Natural killer cell (primary cell): Measurements from ENCODE around the gene SNCG. TPM values are rescaled to one million over a fixed set of nuclear protein-coding genes. Genes with fewer than 3 reads are reported as not detected.

Experiments used
- ATAC-seq, 3 donors: fragments of 150-1000 bp in 2 of 3; fragments of 200-7000 bp in 1 of 3; cut with Tn5 transposase; 1 replicate in 1 of 3; 2 replicates in 2 of 3; pipeline ENCODE4 v1.10.0; 2021; ENCODE audit warnings: mild to moderate bottlenecking in 2 of 3, moderate library complexity in 2 of 3
- DNase-seq, 2 donors: peaks; one replicate each; pipeline versions ENCODE4 v3.0.0 to v3.0.0-alpha.2; 2013 to 2021; ENCODE audit warnings: mixed read lengths in 1 of 2
- H3K27ac ChIP-seq: one replicate; pipeline ENCODE4 v1.5.1; 2013; ENCODE audit warnings: mild to moderate bottlenecking, low read length
- H3K27me3 ChIP-seq: one replicate; pipeline ENCODE4 v1.6.1; 2013; ENCODE audit warnings: low read length; ENCODE audit not compliant: control insufficient read depth, insufficient read depth
- H3K36me3 ChIP-seq: one replicate; pipeline ENCODE4 v1.6.1; 2013; ENCODE audit warnings: low read length; ENCODE audit not compliant: control insufficient read depth, insufficient read depth
- H3K4me1 ChIP-seq: one replicate; pipeline ENCODE4 v1.6.1; 2013; ENCODE audit warnings: low read length; ENCODE audit not compliant: control insufficient read depth, insufficient read depth
- H3K4me3 ChIP-seq: one replicate; pipeline ENCODE4 v1.5.1; 2013; ENCODE audit warnings: low read length
- H3K9me3 ChIP-seq: one replicate; pipeline ENCODE4 v1.6.1; 2013; ENCODE audit warnings: low read length; ENCODE audit not compliant: control insufficient read depth, insufficient read depth
- H3K27ac Mint-ChIP-seq, 2 donors: one replicate each; pipeline ENCODE4 v1.8.0; 2022; ENCODE audit warnings: mild to moderate bottlenecking in 2 of 2, mixed read lengths in 2 of 2, moderate library complexity in 1 of 2
- H3K27me3 Mint-ChIP-seq, 2 donors: one replicate each; pipeline ENCODE4 v1.8.0; 2022; ENCODE audit warnings: low read depth in 2 of 2, mixed read lengths in 2 of 2
- H3K36me3 Mint-ChIP-seq: one replicate; pipeline ENCODE4 v1.8.0; 2022; ENCODE audit warnings: mixed read lengths
- H3K4me1 Mint-ChIP-seq, 2 donors: one replicate each; pipeline ENCODE4 v1.8.0; 2022; ENCODE audit warnings: mixed read lengths in 2 of 2
- H3K4me3 Mint-ChIP-seq: one replicate; pipeline ENCODE4 v1.8.0; 2022; ENCODE audit warnings: mild to moderate bottlenecking, moderate library complexity, mixed read lengths
- H3K9me3 Mint-ChIP-seq, 2 donors: one replicate each; pipeline ENCODE4 v1.8.0; 2022; ENCODE audit warnings: mixed read lengths in 2 of 2
- CTCF ChIP-seq: fragments of 200-600 bp; IDR thresholded peaks from one replicate; pipeline ENCODE4 v1.8.0; 2022; ENCODE audit warnings: antibody characterized with exemption
- WGBS: methylation state at CpG from one replicate; pipeline ENCODE4 v1.1.7; 2013; ENCODE audit warnings: missing lambda C conversion rate; ENCODE audit not compliant: insufficient coverage; 5-methylcytosine and 5-hydroxymethylcytosine counted together
- intact Hi-C: fragments of 100-400 bp; cut with micrococcal nuclease; formaldehyde crosslinking; loops from one replicate; pipeline ENCODE4 v1.14.2; 2022
- total RNA-seq, 4 donors: library from RNA; stranded (reverse); fragments of 120-200 nt in 1 of 4; gene quantifications; one replicate each; pipeline versions ENCODE4 v1.2.3 to v1.2.4, GENCODE V29; 2013 to 2022

The SNCG gene
- total RNA-seq, 3 donors from 2014 or later (not counting 1 experiment from before 2014, with no cell fraction given) = not detected

GRCh38 chr10:86967481-86967941, 9.1 kb downstream of the SNCG start:
- H3K9me3 Mint-ChIP-seq = no peaks in the 10 kb centered on the region
- intact Hi-C loops = no loop called here
- Histone ChIP-seq H3K27me3 (no peaks in the 10 kb centered on the region), H3K27ac (no peak overlapping the region), H3K4me3 (no peak overlapping the region), H3K9me3 (no peaks in the 10 kb centered on the region), H3K4me1 (peaks cover 56% of the 10 kb centered on the region), H3K36me3 (no peaks in the 10 kb centered on the region)
- no peak overlapping the region for H3K4me3 Mint-ChIP-seq
- WGBS = 89% methylated on average over 7 of the region's 7 CpGs
- H3K36me3 Mint-ChIP-seq = no peaks in the 10 kb centered on the region
- no peak for DNase-seq
- H3K27ac Mint-ChIP-seq = no peak overlapping the region
- no peak for ATAC-seq
- peaks cover 10 to 39% of the 10 kb centered on the region in 2 donors for H3K4me1 Mint-ChIP-seq
- H3K27me3 Mint-ChIP-seq = peaks cover 0 to 4% of the 10 kb centered on the region in 2 donors
- TF ChIP-seq CTCF = no peak

- Mint-ChIP-seq H3K4me1 (peaks cover 14 to 44% of the 10 kb centered on the region in 2 donors), H3K9me3 (no peaks in the 10 kb centered on the region), H3K27ac (peak within 1 kb of the TSS in 1 of 2 donors; percentile 93), H3K4me3 (peak within 1 kb of the TSS; percentile 9), H3K27me3 (peaks cover 0 to 7% of the 10 kb centered on the region in 2 donors), H3K36me3 (no peaks in the 10 kb centered on the region)
- peaks cover 54% of the 10 kb centered on the region for H3K4me1 ChIP-seq
- no peaks in the 10 kb centered on the region for H3K9me3 ChIP-seq
- intact Hi-C loops = no loop called here
- ATAC-seq = no peak
- DNase-seq = peak in 1 of 2 donors; percentile 43
- no peak within 1 kb of the TSS for H3K4me3 ChIP-seq
- no peaks in the 10 kb centered on the region for H3K36me3 ChIP-seq
- no peak within 1 kb of the TSS for H3K27ac ChIP-seq
- TF ChIP-seq CTCF = no peak
- WGBS = 17% methylated on average over 59 of the region's 59 CpGs
- no peaks in the 10 kb centered on the region for H3K27me3 ChIP-seq
Measured at GRCh38 chr10:86968271-86968993, 10.0 kb downstream of the SNCG start, which contains the start of gene ADIRF. ADIRF (plus strand) TSS chr10:86968482; CDS start chr10:86968545, 63 bp downstream.

GRCh38 chr10:86968994-86969355, 10.6 kb downstream of the SNCG start:
- intact Hi-C loops = no loop called here
- no peaks in the 10 kb centered on the region for H3K9me3 Mint-ChIP-seq

More at GRCh38 chr10:86968994-86969355, 10.6 kb downstream of the SNCG start:
- Histone ChIP-seq H3K4me1 (peaks cover 54% of the 10 kb centered on the region), H3K4me3 (no peak overlapping the region), H3K36me3 (no peaks in the 10 kb centered on the region), H3K27me3 (no peaks in the 10 kb centered on the region), H3K9me3 (no peaks in the 10 kb centered on the region), H3K27ac (no peak overlapping the region)
- H3K36me3 Mint-ChIP-seq = no peaks in the 10 kb centered on the region
- peak overlapping the region in 1 of 2 donors; percentile 93 for H3K27ac Mint-ChIP-seq
- WGBS = 67% methylated on average over 9 of the region's 9 CpGs
- ATAC-seq (no peak), DNase-seq (peak in 1 of 2 donors; percentile 17)
- TF ChIP-seq CTCF = no peak
- H3K27me3 Mint-ChIP-seq = peaks cover 0 to 7% of the 10 kb centered on the region in 2 donors
- H3K4me3 Mint-ChIP-seq = no peak overlapping the region
- H3K4me1 Mint-ChIP-seq = peaks cover 14 to 44% of the 10 kb centered on the region in 2 donors
